Measurements from ENCODE around the gene SLC7A11.

DNA sequence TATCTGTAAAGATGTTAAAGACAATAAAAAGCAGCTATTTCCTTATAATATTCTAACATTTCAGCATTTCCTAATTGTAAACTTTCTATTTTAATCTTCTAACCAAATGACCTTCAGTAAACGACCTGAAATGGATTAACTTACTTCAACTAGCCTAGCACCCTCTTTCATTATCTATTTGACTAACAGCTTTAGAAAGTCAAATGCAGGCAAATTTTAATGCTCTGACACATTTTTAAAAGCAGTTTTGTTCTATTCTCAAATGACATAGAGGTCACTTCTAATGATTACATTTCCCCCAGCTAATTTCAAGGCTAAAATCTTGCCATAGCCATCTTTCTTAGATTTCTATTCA lies 41.9 kb downstream of the SLC7A11 start:
- no peak for TF ChIP-seq TCF4 (CRISPR knock-in tag; IDR thresholded peaks at IDR 0.05; ENCODE audit: borderline replicate concordance)
- no peak for TF ChIP-seq CREB5 (CRISPR knock-in tag; IDR thresholded peaks at IDR 0.05; ENCODE audit: low read depth)
- no peak for TF ChIP-seq PATZ1 (CRISPR knock-in tag; IDR thresholded peaks at IDR 0.05; ENCODE audit: borderline replicate concordance)
- no peak for TF ChIP-seq POU6F1 (CRISPR knock-in tag; IDR thresholded peaks at IDR 0.05; ENCODE audit: borderline replicate concordance, low read depth)
- TF ChIP-seq RARB (CRISPR knock-in tag; IDR thresholded peaks at IDR 0.05), result no peak
- TF ChIP-seq TOX (CRISPR knock-in tag; IDR thresholded peaks at IDR 0.05; ENCODE audit: borderline replicate concordance), result no peak
- no peak for TF ChIP-seq ZNF70 (CRISPR knock-in tag; IDR thresholded peaks at IDR 0.05)
- no peak for TF ChIP-seq ZNF8 (CRISPR knock-in tag; IDR thresholded peaks at IDR 0.05)
- TF ChIP-seq SNAI2 (CRISPR knock-in tag; IDR thresholded peaks at IDR 0.05), result no peak
- TF ChIP-seq CSDC2 (CRISPR knock-in tag; IDR thresholded peaks at IDR 0.05), result no peak
- TF ChIP-seq, protein P1, sequence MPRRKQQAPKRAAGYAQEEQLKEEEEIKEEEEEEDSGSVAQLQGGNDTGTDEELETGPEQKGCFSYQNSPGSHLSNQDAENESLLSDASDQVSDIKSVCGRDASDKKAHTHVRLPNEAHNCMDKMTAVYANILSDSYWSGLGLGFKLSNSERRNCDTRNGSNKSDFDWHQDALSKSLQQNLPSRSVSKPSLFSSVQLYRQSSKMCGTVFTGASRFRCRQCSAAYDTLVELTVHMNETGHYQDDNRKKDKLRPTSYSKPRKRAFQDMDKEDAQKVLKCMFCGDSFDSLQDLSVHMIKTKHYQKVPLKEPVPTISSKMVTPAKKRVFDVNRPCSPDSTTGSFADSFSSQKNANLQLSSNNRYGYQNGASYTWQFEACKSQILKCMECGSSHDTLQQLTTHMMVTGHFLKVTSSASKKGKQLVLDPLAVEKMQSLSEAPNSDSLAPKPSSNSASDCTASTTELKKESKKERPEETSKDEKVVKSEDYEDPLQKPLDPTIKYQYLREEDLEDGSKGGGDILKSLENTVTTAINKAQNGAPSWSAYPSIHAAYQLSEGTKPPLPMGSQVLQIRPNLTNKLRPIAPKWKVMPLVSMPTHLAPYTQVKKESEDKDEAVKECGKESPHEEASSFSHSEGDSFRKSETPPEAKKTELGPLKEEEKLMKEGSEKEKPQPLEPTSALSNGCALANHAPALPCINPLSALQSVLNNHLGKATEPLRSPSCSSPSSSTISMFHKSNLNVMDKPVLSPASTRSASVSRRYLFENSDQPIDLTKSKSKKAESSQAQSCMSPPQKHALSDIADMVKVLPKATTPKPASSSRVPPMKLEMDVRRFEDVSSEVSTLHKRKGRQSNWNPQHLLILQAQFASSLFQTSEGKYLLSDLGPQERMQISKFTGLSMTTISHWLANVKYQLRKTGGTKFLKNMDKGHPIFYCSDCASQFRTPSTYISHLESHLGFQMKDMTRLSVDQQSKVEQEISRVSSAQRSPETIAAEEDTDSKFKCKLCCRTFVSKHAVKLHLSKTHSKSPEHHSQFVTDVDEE (CRISPR knock-in tag; IDR thresholded peaks at IDR 0.05), result no peak
